Measurements from ENCODE around the gene UGP2.

UGP2 gene

DNA sequence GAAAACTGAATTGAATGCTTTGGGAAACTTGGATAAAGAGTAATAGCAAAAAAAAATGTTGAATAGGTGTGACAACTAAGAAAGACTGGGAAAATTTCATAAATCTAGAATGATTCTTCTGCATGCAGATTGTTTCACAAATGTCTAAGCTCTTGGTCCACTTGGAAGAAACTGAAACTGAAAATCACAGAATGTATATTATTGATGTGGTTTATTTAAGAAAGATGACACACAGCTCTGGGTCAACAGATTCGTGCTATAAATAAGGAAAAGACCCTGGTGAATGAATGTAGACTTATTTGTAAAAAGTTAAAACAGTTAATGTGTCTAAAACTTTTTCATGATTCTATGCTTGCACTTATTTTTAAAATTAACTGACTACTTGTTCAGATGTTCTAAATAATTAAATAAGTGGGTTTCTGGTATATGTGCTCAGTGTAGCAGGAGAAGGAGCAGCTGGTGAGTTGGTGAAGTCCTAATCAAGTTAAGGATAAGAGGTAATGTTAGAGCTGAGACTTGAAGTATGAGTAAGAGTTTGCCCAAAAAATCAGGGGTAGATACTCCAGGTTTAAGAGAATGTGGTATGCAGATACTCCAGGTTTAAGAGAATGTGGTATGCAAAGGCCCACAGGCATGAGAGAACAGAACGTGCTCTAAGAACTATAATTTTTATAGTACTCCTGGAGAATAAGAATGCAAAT lies 24.5 kb downstream of the UGP2 start:
- no peak for FAIRE-seq

DNA sequence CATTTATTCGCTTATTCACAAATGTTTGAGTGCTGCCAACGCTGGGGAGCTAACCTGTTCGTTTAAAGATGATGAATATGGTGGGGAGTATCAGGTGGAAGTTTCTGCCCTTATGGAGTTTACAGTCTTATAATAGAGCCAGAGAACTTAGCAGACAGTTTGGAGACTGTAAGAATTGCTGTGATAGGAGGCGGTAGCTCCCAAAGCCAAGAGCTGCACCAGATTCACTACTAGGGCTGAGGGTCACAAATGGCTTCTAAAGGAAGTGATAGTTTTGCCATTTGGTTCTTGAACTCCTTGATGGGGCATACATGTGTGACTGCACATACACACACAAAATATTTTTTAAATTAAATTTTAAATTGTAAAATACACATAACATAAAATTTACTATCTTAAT lies 29.0 kb downstream of the UGP2 start:
- no peak for FAIRE-seq

DNA sequence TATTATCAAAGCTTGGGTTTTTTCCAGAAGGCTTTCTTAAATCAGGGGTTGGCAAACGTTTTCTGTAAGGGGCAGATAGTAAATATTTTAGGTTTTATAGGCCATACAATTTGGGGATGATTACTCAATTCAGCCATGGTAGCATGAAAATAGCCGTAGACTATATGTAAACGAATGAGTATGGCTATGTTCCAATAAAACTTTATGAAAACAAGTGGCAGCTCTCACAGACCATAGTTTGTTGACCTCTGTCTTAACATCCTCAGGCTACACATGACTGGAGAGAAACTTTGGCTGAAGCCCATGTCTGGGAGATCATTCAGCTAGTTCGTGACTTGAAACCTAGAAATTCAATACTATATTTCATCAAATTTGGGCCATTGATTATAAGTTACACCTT lies 30.2 kb downstream of the UGP2 start:
- no peak for FAIRE-seq

DNA sequence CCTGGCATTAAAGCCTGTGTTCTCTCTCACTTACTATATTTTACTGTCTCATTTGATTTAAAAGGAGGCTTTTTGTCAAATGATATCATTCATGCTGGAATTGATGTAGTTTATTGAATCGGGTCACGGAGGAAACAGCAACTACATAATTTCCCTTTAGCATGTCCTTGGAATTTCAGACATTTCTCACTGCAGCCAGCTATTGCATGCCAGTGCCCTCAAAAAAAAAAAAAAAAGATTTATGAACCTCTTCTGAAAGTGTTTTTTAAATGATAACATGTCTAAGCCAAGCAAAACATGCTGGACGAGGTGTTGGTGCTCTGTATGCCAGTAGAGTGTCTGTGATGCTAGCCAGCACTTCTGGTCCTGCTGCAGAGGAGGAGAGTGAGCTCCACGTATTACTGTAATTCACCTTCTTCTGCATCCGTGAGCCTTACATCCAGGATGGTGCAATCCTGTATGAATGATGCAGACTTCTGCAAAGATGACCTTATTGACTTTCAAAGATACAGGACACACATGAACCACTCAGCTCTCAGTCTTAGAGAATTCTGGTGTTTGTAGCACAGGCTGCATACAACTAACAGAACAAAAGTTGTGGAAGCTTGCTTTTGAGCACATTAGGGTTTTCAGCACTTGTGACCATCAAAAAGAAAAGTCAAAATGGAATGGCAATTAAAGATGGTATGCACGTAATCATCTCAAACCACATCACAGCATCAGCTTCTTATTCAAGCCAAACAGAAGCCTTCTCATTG lies 31.1 kb downstream of the UGP2 start:
- no peak for FAIRE-seq

DNA sequence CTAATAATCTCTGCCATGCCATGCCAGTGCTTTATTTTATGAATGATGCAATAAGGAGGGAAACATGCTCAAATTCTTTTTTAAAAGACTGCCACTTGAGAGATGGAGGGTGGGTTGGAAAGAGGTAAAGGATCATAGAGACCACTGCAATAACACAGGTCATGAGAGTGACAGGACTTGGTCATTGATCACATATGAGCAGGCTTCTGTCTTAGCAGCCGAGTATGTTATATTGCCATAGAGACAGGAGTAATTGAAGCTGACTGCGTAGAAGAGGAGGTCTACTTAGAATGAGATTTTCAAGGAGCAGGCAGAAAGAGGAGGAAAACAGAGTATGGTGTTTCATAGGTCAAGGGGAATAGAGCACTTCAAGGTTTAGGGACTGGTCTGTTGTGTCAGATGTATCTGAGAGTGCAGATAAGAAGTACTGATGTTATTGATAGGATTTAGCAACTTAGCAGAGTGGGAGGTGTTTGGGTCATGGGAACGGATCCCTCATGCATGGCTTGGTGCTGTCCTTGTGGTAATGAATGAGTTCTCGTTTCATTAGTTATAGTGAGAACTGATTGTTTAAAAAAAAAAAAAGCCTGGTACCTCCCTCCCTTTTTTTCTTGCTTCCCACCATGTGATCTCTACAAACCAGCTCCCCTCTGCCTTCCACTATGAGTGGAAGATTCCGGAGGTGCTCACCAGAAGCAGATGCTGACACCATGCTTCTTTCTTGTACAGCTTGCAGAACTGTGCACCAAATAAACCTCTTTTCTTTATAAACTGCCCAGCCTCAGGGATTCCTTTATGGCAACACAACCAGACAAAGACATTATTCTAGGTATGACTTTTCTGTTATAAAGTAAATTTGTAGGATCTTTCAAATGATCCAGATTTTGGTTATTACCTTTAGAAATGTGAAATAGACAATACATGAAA lies 32.8 kb downstream of the UGP2 start:
- no peak for FAIRE-seq

DNA sequence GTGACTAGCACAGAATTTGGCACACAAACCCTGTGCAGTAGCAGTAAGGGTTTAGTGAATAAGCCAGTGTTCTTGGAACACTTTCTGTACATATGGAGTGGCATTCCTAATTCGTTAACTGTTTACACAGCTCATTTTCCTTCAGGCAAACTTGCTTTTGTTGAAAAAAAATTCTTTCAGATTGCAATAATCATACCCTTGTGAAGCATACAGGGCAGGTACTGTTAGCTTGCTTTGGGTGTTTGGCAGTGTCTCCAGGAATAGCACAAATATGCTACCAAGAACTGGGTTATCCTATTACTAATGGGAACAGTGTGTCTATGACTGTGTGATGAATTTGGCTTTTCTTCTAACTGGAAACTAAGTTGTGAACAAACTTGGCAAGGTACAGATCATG lies 33.4 kb downstream of the UGP2 start:
- no peak for FAIRE-seq

DNA sequence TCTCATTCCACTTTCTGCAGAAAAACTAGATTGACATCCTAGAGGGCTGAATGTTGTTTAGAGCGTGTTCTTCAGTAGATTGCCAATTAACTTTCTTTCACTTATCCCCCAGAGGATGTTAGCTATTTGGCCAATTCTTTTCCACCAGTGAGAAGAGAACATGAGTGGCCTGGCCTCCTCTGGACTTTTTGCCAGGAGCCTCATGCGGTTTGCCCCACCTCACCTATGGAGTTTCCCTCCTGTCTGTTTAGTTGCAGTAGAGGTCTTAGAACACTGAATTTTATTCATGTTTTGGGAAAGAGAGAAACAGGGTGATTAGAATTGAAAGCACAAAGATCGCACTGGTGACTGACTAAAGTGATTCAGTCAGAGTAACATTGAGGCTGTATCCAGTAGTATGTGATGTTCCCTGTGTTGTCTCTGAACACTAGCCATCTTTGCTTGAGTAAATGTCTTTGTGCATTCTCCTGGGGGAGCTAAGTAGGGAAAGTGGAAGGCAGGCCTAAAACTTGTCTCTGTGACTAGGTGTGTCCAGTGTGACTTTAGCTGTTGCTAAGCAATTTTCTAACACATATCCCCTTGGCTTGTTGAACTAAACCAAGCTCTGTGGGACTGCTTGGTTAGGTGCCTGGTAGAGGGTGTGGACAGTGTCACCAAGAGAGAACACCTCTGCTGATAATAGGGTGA lies 34.0 kb downstream of the UGP2 start:
- FAIRE-seq, result no peak

DNA sequence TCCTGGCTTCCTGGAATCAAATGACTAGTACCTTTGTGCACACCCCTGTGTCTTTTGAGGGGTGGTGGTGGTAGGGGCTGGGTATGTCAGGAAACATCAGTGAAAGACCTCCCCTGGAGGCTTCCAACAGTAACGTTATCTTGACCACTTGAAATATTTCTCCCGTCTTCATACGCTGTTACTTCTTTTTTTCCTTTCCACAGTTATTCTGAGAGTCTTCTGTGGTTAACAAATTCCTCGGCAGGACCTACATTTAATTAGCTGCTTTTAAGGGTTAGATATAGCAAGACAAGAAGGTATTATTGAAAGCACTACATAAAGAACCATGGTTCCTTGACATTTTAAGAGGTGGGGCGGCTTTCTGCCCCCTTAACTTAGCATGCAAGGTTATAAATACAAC lies 34.6 kb downstream of the UGP2 start:
- no peak for FAIRE-seq

DNA sequence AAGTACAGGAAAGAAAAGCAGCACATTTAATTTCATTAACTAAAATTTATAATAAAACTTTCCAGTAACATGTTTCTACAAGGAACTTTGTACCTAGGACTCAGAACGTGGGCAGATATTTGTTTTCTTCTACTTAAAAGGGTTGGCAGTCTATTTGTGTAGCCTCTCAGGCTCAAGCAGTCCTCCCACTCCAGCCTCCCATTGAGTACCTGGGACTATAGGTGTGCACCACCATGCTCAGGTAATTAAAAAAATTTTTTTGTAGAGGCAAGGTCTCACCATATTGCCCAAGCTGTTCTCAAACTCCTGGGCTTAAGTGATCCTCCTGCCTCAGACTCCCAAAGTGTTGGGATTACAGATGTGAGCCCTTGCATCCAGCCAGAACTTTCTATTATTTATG lies 36.8 kb downstream of the UGP2 start:
- no peak for FAIRE-seq

DNA sequence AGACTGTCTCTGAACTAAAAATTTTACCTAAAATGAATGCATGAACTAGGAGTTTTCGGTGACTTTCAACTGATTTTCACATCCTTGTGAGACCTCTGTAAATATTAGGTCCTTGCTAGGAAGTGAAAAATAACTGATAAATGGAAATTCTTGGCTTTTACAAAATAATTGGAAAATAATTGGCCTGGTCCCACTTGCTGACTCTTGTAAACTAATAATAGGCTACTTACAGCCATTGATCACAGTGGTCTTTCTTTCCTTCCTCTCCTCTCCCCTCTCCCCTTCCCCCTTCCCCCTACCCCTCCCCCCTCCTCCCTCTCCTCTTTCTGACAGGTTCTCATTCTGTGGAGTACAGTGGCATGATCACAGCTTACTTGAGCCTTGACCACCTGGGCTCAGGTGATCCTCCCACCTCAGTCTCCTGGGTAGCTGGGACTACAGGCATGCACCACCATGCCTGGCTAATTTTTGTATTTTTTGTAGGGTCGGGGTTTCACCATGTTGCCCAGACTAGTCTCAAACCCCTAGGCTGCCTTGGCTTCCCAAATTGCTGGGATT lies 38.3 kb downstream of the UGP2 start:
- FAIRE-seq, result no peak

DNA sequence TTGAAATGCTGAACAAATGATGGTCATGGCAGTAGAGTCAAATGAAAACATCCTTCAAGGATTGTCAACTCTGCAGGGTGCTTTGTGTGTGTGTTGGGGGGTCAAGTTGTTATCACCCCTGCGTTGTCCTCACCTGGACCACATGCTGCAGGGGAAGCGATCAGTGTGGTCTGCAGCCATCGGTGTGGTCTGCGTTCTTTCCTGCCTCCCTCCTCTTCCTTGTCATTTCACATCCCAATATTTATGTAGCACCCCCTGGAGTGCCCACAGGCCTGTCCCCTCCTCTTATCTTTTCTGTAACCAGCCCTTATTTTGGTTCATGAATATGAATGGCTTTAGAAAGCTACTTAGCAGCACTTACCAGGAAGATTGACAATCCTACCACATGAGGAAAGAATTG lies 38.9 kb downstream of the UGP2 start:
- FAIRE-seq, result no peak

DNA sequence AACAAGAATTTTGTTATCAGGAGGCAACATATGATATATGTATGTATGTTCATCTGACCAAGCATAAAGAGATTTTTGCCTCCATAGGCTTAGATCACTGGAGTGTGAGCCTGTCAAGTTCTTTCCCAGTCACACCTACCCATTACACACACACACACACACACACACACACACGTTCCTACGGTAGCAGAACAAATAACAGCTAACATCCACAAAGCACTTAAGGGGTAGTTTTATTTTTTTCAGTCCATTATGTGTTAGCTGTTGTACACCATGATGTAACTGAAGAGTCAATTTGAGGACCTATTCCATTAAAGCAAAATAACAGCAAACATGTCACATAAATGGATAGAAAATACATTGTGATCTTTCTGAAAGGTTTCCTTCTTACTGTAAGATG lies 39.5 kb downstream of the UGP2 start:
- no peak for FAIRE-seq

DNA sequence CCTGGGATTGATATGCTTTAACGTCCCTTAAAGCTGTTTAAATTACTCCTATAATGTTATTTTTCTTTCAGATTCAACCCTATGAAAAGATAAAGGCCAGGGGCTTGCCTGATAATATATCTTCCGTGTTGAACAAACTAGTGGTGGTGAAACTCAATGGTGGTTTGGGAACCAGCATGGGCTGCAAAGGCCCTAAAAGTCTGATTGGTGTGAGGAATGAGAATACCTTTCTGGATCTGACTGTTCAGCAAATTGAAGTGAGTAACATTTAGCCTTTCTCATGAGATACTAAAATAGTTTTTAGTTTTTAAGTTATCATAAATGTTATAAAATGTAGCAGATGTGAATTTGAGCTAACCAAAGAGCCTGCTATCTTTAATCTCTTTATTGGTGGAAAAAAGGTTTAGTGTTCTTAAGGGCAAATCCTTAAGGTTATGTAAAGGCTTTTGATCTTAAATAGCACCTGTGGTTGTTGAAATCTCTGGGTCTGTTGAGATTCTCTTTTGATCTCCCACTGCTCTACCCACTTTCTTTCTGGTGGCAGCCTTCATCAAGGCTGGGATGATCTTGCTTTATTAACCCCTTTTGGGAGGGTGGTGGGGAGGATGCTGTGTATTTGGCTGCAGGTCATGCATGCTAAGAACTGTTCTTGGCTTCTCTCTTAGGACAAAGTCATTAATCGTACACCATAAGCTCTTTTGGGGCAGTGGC lies 40.9 kb downstream of the UGP2 start:
- no peak for FAIRE-seq

DNA sequence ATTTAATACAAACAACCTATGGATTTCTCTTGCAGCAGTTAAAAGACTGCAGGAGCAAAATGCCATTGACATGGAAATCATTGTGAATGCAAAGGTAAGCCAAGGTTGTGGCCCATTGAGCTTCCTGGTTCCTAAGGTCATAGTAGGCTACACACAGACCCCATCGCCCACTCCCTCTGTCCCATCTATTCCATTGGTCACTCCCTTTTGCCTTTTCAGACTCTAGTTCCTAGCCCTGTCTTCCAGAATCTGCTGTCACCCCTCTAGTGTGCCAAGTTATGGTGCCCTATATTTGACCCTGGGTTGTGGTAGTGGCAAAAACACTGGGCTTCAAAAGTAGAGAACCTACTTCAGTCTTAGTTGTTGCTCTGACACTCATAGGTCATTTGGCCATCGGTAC lies 44.7 kb downstream of the UGP2 start:
- no peak for FAIRE-seq

DNA sequence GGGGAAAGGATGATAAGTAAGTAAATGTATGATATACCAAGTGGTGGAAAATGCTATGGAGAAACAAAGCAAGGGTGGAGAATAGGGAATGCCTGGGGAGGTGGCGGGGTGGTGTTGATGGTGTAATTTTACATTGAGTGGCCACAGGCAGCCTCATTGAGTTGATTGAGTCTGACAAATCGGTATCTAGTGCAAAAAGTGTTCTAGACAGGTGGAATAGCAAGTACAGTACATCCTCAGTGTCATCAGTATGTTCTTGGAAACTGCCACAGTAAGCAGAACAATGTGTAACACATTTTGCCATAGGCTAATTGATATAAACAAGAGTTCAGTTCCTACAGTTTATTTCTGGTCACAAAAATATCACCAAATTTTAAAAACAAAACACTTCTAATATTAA lies 46.4 kb downstream of the UGP2 start:
- FAIRE-seq, result no peak

DNA sequence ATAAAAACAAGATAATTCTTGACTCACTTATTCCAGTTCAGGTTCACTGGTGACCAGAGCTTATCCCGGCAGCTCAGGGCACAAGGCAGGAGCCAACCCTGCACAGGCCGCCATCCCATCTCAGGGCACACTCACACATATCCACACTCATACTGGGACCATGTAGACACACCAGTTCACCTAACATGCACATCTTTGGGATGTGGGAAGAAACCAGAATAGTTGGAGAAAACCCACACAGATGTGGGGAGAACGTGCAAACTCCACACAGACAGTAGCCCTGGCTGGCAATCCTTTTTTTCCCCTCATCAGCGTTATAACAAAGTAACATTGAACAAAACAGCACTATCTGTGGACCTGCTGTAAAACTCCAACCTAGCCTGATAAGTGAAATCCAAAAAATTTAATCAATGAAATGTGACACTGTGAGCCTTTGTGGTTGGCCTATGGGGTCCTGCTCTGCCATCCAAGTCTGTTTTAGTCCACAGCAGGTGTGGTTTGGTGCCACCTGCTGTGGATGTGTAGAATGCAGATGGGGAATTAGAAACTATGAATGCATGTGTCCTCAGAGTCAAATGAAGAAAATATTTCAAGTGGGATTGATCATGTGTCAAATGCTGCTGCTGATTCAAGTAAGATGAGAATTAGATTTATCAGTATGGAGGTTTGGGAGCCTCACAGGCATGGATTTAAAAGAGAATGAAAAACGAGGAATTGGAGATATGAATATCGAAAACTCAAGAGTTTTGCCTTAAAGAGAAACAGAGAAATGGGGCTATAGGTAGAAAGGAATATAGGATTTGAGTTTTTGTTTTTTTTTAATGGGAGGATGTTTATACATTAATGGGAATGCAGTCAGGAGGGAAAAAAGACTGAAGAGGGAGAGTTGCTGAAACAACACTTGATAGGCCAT lies 47.0 kb downstream of the UGP2 start:
- no peak for FAIRE-seq

DNA sequence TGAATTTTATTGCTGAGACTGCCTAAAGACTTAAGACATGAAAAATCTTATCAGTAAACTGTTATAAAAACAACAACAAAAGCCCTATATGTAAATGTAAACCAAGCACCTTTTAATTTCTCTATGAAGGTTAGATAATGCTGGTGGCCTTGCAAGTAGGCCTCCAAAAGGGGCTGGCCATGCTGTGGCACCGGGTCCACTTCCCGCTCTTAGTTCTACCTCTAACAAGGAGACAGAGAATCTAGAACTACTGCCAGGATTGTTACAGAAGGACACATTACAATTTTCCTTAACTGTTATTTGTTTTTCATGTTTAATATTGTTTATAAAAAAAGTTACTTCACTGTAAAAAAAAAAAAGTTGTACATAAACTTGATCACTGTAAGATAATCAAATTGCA lies 49.0 kb downstream of the UGP2 start:
- FAIRE-seq, result no peak

DNA sequence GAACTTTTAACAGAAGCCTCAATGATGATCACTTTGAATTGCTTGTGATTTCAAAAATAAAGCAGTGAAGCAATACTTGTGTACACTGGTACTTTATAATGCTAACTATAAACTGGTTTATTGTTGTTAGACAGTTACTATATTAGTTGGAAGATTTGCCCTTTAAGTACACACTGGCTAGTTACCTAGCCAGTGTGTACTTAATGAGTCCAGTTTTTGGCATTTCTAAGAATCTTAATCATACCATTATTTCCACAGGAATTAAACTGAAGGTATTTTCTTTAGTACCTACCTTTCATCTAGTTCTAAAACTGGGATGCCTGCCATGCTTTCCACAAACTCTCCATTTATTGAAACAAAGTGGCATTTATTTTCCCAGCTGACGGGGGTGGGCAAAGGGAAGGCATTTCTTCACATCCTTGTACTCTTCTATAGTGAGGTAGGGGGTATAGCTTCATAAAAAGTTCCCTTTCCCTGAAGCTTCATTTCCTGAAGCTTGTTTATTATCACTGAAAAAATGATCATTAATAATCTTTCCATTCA lies 49.9 kb downstream of the UGP2 start:
- no peak for FAIRE-seq

DNA sequence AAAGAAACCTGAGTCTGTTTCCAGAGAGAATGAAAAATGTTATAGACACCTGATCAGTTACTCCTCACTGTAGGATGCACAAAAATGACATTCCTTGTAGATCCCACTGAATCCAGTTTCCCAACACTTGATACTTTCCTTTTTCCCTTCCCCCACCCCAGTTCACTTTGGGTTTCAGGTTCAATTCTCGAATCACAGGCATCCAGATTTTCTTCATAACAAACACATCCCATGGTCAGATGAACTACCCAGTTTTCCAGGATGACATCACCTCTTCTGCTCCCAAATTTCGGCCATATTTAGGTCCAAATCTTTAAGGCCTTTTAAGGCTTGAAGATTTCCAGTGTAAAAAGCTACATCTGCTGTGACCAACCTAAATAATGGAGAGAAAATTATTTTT lies 51.5 kb downstream of the UGP2 start:
- no peak for FAIRE-seq

DNA sequence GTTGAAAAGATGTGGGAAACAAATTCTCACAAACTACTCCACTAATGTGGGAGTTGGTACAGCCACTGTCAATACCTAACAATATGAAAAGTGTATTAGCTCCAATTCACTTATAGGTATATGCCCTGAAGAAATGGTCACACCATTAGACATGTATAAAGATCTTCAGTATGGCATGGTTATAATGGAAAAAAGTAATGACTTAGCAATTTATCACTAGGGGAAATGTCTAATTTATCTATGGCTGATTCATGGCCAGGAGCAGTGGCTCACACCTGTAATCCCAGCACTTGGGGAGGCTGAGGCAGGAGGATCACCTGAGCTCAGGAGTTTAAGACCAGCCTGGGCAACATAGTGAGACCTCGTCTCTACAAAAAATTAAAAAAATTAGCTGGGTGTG lies 52.5 kb downstream of the UGP2 start:
- FAIRE-seq, result no peak

DNA sequence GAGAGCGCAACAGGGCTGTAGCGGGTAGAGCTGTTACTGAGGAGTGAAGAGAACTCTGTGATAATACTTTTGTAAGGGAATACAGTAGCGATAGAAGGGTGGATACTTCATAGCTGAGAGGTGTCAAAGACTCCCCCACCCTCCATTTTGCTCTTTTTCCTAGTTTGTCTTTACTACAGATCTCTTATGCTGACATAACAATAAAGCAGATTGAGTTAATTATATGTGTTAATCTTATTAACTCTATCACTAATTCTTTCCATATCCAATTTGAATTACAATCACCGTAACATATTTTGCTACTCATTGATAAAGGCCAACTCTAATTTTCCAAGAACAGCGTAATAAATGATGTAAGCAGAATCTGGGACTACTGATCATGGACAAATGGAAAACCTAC lies 57.1 kb downstream of the UGP2 start:
- no peak for FAIRE-seq
